ENCODE data around the gene NFKB2.

DNA sequence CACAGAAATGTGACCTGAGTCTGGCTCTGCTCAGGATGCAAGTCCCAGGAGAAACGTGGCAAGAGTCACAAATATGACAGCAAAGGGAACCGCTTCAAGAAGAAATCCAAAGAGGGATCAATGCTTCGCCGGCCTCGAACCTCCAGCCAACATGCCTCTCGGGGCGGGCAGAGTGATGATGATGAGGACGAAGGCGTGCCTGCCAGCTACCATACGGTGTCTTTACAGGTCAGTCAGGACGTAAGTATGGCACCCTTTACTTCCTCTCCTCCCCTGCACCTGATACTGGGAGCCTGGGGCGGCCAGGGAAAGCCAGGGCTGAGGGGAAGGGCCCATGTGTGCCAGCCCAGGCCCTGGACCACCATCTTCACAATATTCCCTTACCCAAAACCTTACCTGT lies 18.6 kb upstream of the NFKB2 start:
- TF ChIP-seq, protein P1, sequence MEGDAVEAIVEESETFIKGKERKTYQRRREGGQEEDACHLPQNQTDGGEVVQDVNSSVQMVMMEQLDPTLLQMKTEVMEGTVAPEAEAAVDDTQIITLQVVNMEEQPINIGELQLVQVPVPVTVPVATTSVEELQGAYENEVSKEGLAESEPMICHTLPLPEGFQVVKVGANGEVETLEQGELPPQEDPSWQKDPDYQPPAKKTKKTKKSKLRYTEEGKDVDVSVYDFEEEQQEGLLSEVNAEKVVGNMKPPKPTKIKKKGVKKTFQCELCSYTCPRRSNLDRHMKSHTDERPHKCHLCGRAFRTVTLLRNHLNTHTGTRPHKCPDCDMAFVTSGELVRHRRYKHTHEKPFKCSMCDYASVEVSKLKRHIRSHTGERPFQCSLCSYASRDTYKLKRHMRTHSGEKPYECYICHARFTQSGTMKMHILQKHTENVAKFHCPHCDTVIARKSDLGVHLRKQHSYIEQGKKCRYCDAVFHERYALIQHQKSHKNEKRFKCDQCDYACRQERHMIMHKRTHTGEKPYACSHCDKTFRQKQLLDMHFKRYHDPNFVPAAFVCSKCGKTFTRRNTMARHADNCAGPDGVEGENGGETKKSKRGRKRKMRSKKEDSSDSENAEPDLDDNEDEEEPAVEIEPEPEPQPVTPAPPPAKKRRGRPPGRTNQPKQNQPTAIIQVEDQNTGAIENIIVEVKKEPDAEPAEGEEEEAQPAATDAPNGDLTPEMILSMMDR (IDR thresholded peaks at IDR 0.05), result no peak
- no peak for TF ChIP-seq POLR2A (IDR thresholded peaks at IDR 0.05)
